Measurements from ENCODE around the gene CSNK2A1. TPM values are rescaled to one million over a fixed set of nuclear protein-coding genes. Genes with fewer than 3 reads are reported as not detected.
A peak's percentile ranks its signal among the peaks of the same experiment; 100 is the strongest.
"Not testable (repeated sequence)": the region's sequence is repeated elsewhere in the genome, so short reads cannot be mapped to it uniquely, and the experiment has no call there.

Gene CSNK2A1
- total RNA-seq, 1 experiment from 2014 or later, result 229 TPM

DNA sequence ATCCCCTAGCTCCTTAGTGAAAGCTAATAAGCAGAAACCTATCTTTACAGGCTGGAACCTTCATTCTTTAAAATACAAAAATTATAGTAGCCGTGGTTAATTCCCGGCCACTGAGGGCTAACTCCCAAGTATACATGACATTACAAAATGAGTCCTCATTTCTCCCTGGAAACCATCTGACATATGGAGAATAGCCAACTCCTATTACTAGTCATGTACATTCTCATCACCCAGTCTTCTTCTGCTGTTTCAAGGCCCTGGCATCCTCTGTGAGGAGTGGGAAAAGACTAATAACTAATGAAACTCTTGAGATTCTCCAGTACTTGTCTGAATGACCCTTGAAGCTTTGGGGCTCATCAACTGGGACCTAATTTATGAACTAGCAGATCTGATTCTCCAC lies 30.2 kb downstream of the CSNK2A1 start:
- Histone ChIP-seq H3K9me3 (ENCODE audit: control insufficient read depth, low read depth, low read length) (no peaks in the 10 kb centered on the region), H2BK5ac (ENCODE audit: insufficient read length, low read length) (no peak overlapping the region), H2BK20ac (ENCODE audit: low read depth, low read length, poor library complexity, severe bottlenecking) (no peak overlapping the region), H2AK5ac (ENCODE audit: insufficient read length, low read length) (no peak overlapping the region), H3K23me2 (ENCODE audit: insufficient read length, low read depth, low read length, poor library complexity, severe bottlenecking) (no peaks in the 10 kb centered on the region), H2BK15ac (ENCODE audit: low read depth, low read length) (no peak overlapping the region), H3K4me2 (ENCODE audit: insufficient read depth, insufficient read length, low read length) (no peak overlapping the region), H3K18ac (ENCODE audit: insufficient read length, low read depth, low read length) (no peak overlapping the region), H3K14ac (ENCODE audit: insufficient read depth, low read length) (no peak overlapping the region), H4K91ac (ENCODE audit: insufficient read length, low read depth, low read length) (no peak overlapping the region), H3K9ac (ENCODE audit: extremely low read depth, insufficient read length, low read length) (no peak overlapping the region), H3K4me1 (ENCODE audit: insufficient read depth, low read length) (no peaks in the 10 kb centered on the region; the same call in 1 of the 2 replicates), H3K79me1 (ENCODE audit: insufficient read depth, low read depth, low read length, poor library complexity, severe bottlenecking) (peaks cover 21% of the 10 kb centered on the region), H3K4ac (ENCODE audit: low read depth, low read length) (no peak overlapping the region), H3T11ph (ENCODE audit: low read length) (no peak overlapping the region), H3K79me2 (ENCODE audit: insufficient read depth, low read length) (peaks cover 64% of the 10 kb centered on the region), H2BK120ac (ENCODE audit: low read depth, low read length, poor library complexity, severe bottlenecking) (no peak overlapping the region), H3K27me3 (ENCODE audit: insufficient read depth, low read length) (no peaks in the 10 kb centered on the region), H4K20me1 (ENCODE audit: control insufficient read depth, insufficient read depth, insufficient read length) (no peaks in the 10 kb centered on the region), H4K8ac (replicated peaks; ENCODE audit: insufficient read length, low read depth, low read length) (no peak overlapping the region), H3K56ac (ENCODE audit: insufficient read length, low read depth, low read length) (no peak overlapping the region), H3K27ac (ENCODE audit: insufficient read length, low read depth, low read length) (no peak overlapping the region), H3K23ac (ENCODE audit: insufficient read length, low read depth, low read length) (no peak overlapping the region), H4K5ac (ENCODE audit: insufficient read length, low read depth, low read length) (no peak overlapping the region), H2BK12ac (ENCODE audit: insufficient read length, low read depth, low read length) (no peak overlapping the region), H2AFZ (ENCODE audit: low read length) (no peak overlapping the region)
- no peaks in the 10 kb centered on the region for H3K9me3 Mint-ChIP-seq
- WGBS (ENCODE audit: extremely low coverage, insufficient read length, low lambda C conversion rate), result no CpG with 5 or more reads among the region's 2 CpGs
- H3K27ac Mint-ChIP-seq, result peak overlapping the region in 1 of 3 experiments; percentile 41; a peak in 2 of 7 replicates
- H3K36me3 Mint-ChIP-seq (ENCODE audit: insufficient read depth in 1 of 3, low read depth in 3 of 3), result peaks cover 3 to 16% (median 10%) of the 10 kb centered on the region in 3 experiments; a peak in 6 of 7 replicates
- H3K27me3 Mint-ChIP-seq (ENCODE audit: low read depth), result no peaks in the 10 kb centered on the region
- no peak for DNase-seq
- no peak for TF ChIP-seq CTCF (conservative IDR thresholded peaks at IDR 0.05)
- H3K4me3 Mint-ChIP-seq, result no peak overlapping the region
- H3K4me1 Mint-ChIP-seq, result peaks cover 9 to 23% of the 10 kb centered on the region in 2 experiments

- H4K5ac ChIP-seq (ENCODE audit: insufficient read length, low read depth, low read length); H3K4me1 ChIP-seq (ENCODE audit: insufficient read depth, low read length); H3K4me1 Mint-ChIP-seq; H3K9ac ChIP-seq (ENCODE audit: extremely low read depth, insufficient read length, low read length); H3K23ac ChIP-seq (ENCODE audit: insufficient read length, low read depth, low read length); H3K18ac ChIP-seq (ENCODE audit: insufficient read length, low read depth, low read length); H3K9me3 ChIP-seq (ENCODE audit: control insufficient read depth, low read depth, low read length); H2BK5ac ChIP-seq (ENCODE audit: insufficient read length, low read length); H2BK12ac ChIP-seq (ENCODE audit: insufficient read length, low read depth, low read length); H4K8ac ChIP-seq (replicated peaks; ENCODE audit: insufficient read length, low read depth, low read length); H3K27me3 ChIP-seq (ENCODE audit: insufficient read depth, low read length); H3K4me2 ChIP-seq (ENCODE audit: insufficient read depth, insufficient read length, low read length); H2AK5ac ChIP-seq (ENCODE audit: insufficient read length, low read length); H2AFZ ChIP-seq (ENCODE audit: low read length); H3K27ac Mint-ChIP-seq; H2BK120ac ChIP-seq (ENCODE audit: low read depth, low read length, poor library complexity, severe bottlenecking); H3K56ac ChIP-seq (ENCODE audit: insufficient read length, low read depth, low read length); H4K20me1 ChIP-seq (ENCODE audit: control insufficient read depth, insufficient read depth, insufficient read length); H3K14ac ChIP-seq (ENCODE audit: insufficient read depth, low read length); H3K4ac ChIP-seq (ENCODE audit: low read depth, low read length); H3K27me3 Mint-ChIP-seq (ENCODE audit: low read depth); DNase-seq; H2BK15ac ChIP-seq (ENCODE audit: low read depth, low read length); H3K4me3 Mint-ChIP-seq; H3T11ph ChIP-seq (ENCODE audit: low read length); H4K91ac ChIP-seq (ENCODE audit: insufficient read length, low read depth, low read length); H2BK20ac ChIP-seq (ENCODE audit: low read depth, low read length, poor library complexity, severe bottlenecking); H3K9me3 Mint-ChIP-seq; H3K27ac ChIP-seq (ENCODE audit: insufficient read length, low read depth, low read length); H3K23me2 ChIP-seq (ENCODE audit: insufficient read length, low read depth, low read length, poor library complexity, severe bottlenecking): not testable (repeated sequence)
- no CpG with 5 or more reads among the region's 9 CpGs for WGBS (ENCODE audit: extremely low coverage, insufficient read length, low lambda C conversion rate)
- H3K79me1 ChIP-seq (ENCODE audit: insufficient read depth, low read depth, low read length, poor library complexity, severe bottlenecking), result peaks cover 25% of the 10 kb centered on the region
- H3K79me2 ChIP-seq (ENCODE audit: insufficient read depth, low read length), result peaks cover 47% of the 10 kb centered on the region; the same call in 1 of the 2 replicates
- H3K36me3 Mint-ChIP-seq (ENCODE audit: insufficient read depth in 1 of 3, low read depth in 3 of 3), result peaks cover 12 to 32% (median 31%) of the 10 kb centered on the region in 3 experiments; a peak in 6 of 7 replicates
These were observed 33.1 kb downstream of the CSNK2A1 start for GRCh38 chr20:510328-511057.
